Measurements from ENCODE around the gene TSPAN9.

- TF ChIP-seq CTCF (IDR thresholded peaks at IDR 0.05; ENCODE audit: low read depth, low read length) (no peak), POLR2A (IDR thresholded peaks at IDR 0.05; ENCODE audit: extremely low read depth, insufficient read length) (no peak), MYC (IDR thresholded peaks at IDR 0.05; ENCODE audit: low read depth, low read length) (no peak), MAX (IDR thresholded peaks at IDR 0.05; ENCODE audit: low read depth, low read length) (no peak)
These were observed 228.9 kb downstream of the TSPAN9 start for GRCh38 chr12:3305904-3306619.

Measured in NB4 (cell line).